Limb (tissue), 2 donors: ENCODE data around the gene AP3M1.

Source experiments
- DNase-seq, 2 donors: peaks; one replicate each; pipeline ENCODE4 v3.0.0-alpha.2; 2016; ENCODE audit errors: extremely low spot score in 2 of 2

AP3M1 gene

DNA sequence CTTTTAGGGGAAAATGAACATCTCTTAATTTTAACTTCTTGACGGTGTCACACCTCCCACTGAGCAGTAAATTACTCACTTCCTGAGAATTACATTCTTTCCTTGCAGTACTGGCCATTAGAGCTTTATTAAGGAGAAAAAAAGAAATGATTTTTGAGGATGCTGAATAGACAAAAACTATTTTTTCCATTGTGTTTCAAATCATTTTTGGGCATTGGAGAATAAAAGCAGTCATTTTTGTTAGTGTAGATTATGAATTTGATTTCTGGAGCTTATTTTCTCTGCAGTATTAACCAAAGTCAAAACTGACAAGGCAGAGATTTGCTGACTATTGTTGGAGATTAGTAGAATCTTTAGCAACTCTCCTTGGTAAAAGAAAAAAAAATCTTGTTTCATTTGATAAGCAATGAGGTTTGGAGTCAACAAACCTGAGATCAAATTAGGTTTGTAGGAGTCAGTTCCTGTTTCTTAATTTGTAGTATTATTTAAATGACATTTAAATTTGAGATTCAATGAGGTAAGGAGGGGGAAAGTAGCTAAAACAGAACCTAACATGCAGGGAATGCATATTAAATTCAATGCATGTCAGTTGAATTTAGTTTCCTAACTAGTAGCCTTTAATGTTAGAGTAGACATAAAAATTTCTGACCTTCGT, 70.6 kb downstream of the AP3M1 start:
- DNase-seq, result no peak

DNA sequence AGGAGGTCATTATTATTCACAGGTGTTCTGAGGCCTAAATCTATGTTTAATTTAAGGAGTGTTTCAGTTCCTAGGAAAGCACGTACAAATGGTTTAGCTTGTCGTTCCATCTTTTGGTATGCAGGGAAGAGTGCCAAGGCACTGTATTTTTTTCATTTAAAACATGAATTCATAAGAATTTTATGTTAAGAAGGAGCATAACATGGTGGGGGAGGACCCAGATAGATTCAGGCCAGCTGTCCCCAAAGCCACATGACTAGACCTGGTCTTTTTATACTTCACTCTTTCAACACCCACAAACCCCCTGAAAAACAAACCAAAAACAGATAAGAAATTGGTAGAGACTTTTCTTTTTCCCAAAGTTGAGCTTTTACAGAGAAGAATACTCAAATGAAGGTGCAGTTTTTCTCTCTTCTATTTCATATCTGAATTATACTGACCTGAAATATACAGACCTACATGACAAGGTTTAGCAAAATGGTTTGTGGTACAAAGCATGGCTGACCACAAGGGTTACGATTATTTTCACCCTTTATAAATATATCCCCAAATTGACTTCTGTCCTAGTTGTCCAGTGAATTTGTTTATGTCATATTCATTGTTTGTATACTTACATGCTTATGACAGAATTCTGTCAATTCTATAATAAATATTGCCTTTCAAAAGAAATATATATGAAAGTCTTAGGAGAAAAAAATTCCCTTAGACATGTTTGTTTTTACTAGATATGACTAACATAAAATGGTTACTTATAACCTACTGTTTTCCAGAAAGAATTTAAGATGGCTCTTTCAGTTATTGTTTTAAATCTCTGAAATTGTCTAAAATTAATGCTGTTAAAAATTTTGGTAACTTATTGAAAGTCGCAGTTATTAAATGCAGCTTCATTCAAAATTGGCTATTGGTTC, 71.3 kb downstream of the AP3M1 start:
- no peak for DNase-seq

DNA sequence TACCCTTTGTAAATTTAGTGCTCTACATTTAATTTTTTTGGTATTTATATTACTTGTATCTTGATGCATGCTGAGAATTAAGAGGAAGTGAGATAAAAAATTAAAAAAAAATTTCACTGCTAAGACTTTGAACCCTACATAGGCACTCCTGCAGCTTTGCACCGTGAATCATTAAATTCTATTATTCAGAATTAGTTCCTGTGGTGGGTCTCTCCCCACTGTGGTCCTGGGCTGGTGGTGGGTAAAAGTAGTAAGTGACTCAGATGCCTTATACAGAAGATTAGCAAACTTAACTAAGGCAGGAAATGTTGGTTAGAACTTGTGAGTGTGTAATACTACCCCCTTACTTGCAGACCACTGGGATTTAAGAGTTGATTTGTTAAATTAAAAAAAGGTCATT, 72.6 kb downstream of the AP3M1 start:
- no peak for DNase-seq

DNA sequence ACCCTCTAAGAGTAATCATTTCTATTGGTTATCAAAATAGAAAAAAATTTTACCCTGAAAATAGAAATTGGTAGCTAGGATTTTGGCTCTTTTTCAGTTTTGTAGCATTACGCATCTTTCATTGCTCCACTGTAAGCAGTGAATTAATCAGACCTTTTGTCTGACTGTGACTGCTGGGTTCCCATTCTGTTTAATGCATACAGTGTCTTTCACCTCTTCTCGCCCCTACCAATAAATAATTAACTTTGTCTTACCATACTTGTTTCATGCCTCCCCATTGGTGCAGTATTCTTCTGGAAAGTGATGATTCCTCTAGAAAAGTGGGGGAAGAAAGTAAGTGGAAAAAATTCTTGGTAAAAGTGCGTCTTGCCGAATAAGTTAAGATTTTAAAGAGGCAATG, 73.2 kb downstream of the AP3M1 start:
- DNase-seq, result no peak

DNA sequence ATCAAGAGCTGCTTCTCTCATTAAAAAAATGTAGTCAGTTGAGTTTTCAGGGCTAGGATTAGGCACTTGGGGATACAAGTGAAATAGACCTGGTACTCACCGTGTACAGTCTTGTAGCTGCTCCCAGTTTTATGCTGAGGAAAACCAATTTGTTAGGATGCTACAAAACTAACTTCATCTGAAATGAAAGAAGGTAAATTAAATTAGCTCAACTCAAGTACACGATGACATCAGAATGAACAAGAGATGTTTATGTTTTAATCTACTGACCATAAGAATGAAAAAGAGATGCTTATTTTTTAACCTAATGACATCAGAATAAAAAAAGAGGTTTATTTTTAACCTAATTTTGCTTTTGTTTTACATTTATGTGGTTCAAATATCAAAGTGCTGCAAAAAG, 73.7 kb downstream of the AP3M1 start:
- no peak for DNase-seq

DNA sequence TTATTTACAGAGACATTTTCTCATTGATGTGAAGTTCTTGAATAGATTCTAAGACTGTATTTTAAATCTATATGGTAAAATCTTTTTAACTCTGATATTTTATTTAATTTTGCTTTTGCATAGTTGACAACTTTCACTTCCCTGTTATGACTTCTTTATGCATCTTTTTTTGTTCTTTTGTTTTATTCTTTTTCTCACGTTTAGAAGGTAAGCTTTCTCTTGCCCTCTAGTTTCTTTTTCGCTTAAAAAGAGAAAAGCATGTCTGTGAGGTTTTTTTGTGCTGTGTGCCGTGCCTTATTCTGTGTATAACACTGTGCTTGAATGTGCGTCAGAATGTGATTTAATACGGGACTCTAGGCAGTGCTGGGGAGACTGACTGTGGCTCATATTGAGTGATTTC, 74.7 kb downstream of the AP3M1 start:
- no peak for DNase-seq

DNA sequence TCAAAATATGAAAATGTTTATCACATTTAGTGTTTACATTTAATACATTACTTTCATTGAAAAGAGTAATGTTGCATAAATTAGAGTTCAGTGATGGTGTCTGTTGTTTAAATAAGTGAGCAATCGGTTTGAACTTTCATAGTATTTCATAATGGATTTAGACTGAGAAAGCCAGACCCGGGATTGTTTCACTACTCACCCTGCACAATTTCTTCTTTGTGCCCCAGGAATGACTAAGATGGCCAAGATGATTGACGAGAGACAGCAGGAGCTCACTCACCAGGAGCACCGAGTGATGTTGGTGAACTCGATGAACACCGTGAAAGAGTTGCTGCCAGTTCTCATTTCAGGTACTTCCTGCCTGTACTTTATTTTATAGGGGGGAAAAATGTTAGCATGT, 78.1 kb downstream of the AP3M1 start:
- DNase-seq, result no peak

DNA sequence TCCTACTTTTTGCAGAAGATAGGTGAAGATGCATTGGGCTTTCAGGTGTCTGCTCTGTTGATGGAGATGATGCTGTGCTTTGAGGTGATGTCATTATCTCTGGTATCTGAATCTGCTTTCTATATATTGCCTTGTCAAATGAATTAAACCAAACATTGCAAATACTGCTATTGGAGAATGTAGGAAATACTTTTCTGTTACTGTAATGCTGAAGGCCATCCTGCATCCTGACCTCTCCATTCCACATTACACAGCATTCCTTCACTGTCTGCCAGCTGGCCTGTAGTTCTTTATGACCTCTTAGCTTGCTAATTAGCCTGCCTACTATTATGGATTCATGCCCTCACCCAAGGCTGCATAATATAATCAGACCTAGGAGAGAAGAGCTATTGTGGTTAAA, 79.5 kb downstream of the AP3M1 start:
- DNase-seq, result no peak
